GM18873 (cell line): Measurements from ENCODE around the gene TMPRSS2.

Experiments
- ATAC-seq: cut with Tn5 transposase; IDR thresholded peaks from one replicate; pipeline ENCODE4 v1.9.1; 2021; ENCODE audit warnings: mild to moderate bottlenecking, moderate library complexity, moderate number of reproducible peaks; ENCODE audit not compliant: unreplicated experiment, low FRiP score

The TMPRSS2 gene

GRCh38 chr21:41483415-41483814 lies 24.5 kb downstream of the TMPRSS2 start:
- no peak for ATAC-seq

- no peak for ATAC-seq
Measured at GRCh38 chr21:41482980-41483379, 25.0 kb downstream of the TMPRSS2 start.

GRCh38 chr21:41482301-41482700 lies 25.7 kb downstream of the TMPRSS2 start:
- no peak for ATAC-seq

- no peak for ATAC-seq
Measured at GRCh38 chr21:41481191-41481590, 26.8 kb downstream of the TMPRSS2 start.

GRCh38 chr21:41480086-41480690 lies 27.8 kb downstream of the TMPRSS2 start:
- no peak for ATAC-seq

GRCh38 chr21:41479686-41480085 lies 28.3 kb downstream of the TMPRSS2 start:
- ATAC-seq, result no peak

GRCh38 chr21:41478319-41479177 lies 29.4 kb downstream of the TMPRSS2 start:
- ATAC-seq, result no peak

- no peak for ATAC-seq
Measured at GRCh38 chr21:41477641-41478318, 30.2 kb downstream of the TMPRSS2 start.

- ATAC-seq, result no peak
Measured at GRCh38 chr21:41475714-41476420, 32.1 kb downstream of the TMPRSS2 start.

GRCh38 chr21:41472753-41473548 lies 35.0 kb downstream of the TMPRSS2 start:
- no peak for ATAC-seq

- no peak for ATAC-seq
Measured at GRCh38 chr21:41470054-41470453, 37.9 kb downstream of the TMPRSS2 start.

GRCh38 chr21:41466024-41466820 lies 41.7 kb downstream of the TMPRSS2 start:
- no peak for ATAC-seq

GRCh38 chr21:41465176-41465781 lies 42.7 kb downstream of the TMPRSS2 start:
- no peak for ATAC-seq

- no peak for ATAC-seq
Measured at GRCh38 chr21:41460578-41461527, 47.1 kb downstream of the TMPRSS2 start.

- no peak for ATAC-seq
Measured at GRCh38 chr21:41459884-41460534, 47.9 kb downstream of the TMPRSS2 start.

GRCh38 chr21:41458559-41458958 lies 49.4 kb downstream of the TMPRSS2 start:
- ATAC-seq, result no peak

GRCh38 chr21:41458121-41458520 lies 49.8 kb downstream of the TMPRSS2 start:
- ATAC-seq, result no peak
